Fibroblast of peridontal ligament (primary cell): ENCODE data around the gene EMILIN2.
"Not testable (repeated sequence)": the region's sequence is repeated elsewhere in the genome, so short reads cannot be mapped to it uniquely, and the experiment has no call there.

Experiments used
- DNase-seq: peaks from one replicate; pipeline ENCODE4 v3.0.0-alpha.2; 2010; ENCODE audit errors: extremely low read depth

The EMILIN2 gene

DNA sequence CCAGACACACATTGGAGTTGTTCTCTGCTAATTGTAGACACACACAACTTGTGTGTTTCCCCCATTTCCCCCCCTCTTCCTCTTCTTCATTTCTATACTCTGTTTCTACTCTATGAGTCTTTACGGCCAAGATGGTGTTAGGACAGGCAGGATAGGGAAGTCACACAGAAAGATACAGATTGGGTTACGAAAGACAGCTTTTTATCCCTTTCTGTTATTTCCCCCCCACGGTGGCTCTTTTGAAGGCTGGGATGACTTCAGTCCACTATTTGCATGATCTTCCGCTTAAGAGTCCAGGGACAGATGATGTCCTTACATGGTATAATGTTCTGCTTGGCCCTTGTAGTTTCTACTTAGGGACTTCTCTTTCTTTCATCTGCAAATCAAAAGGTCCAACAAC is 1.6 kb upstream of the EMILIN2 start:
- no peak for DNase-seq

DNA sequence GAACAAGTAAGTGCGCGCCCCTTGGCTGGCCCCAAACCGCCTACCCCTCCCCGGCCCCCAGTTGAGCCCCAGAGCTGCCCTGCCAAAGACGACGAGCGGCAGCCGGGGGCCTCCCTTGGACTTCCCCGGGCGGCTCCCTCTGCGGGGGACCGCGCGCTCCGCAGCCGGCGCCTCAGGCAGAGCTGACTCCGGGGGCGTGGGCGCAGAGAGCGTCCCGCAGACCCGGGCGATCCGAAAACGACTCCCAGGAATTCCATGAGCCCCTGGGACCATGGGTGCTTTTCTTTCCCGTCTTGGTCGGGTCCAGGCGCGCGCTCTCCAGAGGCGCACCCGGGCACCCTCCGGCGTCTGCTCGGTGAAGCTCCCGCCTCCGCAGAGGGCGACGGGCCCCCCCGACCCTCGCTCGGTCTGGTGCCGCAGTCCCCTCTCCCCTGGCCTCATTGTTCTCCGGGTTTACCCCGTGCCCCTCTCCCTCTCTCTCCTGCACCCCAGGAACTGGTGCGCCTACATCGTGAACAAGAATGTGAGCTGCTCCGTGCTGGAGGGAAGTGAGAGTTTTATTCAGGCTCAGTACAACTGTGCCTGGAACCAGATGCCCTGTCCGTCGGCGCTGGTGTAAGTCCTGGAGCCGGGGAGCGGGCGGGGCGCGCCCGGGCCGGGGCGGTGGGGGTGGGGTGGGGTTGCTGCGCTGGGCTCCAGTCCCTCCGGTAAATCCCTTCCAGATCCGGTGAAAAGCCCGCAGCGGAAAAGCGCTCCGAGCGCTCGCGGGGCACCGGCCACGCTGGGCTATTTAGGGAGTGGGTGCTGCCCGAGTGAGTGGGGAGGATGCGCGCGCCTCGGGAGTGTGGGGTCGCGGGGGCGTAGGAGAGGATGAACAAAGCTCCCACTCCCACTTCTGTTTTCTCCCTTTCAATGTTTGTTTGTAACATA is 776 bp downstream of the EMILIN2 start:
- DNase-seq: peak; percentile 26

DNA sequence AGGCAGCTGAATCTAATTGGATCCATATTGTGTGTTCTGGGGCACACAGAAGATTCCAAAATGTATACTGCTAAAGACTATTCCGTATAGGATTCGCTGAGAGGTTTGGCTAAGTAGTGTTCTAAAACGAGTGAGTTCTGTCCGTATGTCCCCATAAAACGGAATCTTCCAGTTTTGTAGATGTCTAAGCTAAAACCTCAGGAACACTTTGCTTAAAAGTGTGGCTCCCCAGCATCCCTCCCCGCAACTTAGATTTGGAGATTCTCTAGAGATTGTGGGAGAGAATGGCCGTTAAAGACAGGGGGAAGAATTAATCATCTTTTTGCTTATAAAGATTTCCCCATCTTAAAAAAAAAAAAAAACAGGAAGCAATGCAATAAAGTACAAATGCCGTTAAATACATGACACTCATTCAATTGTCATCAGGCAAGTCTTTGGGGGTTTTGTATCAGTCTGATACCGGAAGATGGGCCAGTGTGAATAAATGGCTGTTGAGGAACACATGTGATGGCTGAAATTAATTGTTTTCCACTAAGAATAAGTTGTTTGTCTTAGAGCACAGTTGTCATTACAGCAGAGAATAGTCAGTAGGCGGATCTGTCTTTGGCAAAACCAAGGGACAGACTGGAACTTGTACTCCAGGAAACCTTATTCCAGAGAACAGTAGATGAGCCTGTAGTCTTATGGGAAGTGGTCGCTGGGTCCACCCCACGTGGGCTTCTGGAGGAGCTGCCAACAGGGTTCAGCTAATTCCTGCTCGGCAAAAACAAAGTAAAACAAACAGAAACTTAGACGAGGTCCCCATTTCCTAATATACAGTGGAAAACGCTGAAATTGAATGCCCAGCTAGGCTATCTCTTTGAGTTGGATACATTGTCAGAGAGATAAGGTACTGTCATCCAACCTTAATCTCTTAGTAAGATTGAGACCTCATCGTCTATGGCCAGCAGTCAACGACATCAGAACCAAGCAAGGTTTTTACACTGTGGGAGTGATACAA is 1.7 kb downstream of the EMILIN2 start:
- peak; percentile 16 for DNase-seq

DNA sequence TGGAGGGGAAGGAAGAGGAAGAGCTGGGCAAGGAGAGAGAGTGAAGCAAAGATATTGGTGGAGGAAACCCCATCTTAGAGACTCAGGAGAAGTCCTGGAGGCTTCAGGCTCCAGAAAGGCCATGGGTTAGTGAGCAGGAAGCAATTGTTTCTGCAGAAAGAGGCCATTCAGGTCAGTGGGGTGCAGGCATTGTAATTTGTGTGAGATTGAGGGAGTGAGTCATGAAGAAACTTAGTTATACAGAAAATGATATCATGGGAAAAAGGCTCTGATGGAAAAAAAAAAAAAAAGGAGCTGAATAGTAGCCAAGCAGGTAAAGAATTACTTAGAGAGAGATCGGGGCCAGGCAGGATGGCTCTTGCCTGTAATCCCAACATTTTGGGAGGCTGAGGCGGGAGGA is 4.0 kb downstream of the EMILIN2 start:
- DNase-seq: no peak

DNA sequence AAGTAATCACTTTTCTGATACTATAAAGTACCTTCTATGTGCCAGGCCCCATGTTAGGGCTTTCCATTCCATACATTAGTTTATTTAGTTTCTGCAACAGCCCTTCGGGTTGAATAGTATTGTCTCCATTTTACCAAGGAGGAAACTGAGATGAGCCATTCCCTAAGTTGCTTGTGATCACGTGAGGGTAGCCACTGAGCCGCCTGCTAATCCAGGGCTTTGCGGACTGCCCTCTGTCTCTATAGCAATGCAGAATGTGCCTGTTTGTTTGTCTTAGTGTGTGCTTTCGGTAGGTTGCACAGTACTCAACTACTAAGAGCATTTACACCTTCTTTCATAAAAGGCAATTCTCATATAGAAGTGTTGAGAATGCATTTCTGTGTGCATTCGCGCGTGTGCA is 5.0 kb downstream of the EMILIN2 start:
- no peak for DNase-seq

DNA sequence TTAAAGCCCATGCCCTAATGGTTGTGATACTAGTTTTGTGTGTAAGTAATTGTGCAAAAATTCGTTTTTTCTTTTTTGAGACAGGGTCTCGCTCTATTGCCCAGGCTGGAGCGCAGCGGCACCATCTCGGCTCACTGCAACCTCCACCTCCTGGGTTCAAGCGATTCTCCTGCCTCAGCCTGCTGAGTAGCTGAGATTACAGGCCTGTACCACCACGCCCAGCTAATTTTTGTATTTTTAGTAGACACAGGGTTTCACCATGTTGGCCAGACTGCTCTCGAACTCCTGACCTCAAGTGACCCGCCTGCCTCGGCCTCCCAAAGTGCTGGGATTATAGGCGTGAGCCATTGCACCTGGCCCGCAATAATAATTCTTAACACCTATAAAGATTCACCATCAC is 5.7 kb downstream of the EMILIN2 start:
- not testable (repeated sequence) for DNase-seq

DNA sequence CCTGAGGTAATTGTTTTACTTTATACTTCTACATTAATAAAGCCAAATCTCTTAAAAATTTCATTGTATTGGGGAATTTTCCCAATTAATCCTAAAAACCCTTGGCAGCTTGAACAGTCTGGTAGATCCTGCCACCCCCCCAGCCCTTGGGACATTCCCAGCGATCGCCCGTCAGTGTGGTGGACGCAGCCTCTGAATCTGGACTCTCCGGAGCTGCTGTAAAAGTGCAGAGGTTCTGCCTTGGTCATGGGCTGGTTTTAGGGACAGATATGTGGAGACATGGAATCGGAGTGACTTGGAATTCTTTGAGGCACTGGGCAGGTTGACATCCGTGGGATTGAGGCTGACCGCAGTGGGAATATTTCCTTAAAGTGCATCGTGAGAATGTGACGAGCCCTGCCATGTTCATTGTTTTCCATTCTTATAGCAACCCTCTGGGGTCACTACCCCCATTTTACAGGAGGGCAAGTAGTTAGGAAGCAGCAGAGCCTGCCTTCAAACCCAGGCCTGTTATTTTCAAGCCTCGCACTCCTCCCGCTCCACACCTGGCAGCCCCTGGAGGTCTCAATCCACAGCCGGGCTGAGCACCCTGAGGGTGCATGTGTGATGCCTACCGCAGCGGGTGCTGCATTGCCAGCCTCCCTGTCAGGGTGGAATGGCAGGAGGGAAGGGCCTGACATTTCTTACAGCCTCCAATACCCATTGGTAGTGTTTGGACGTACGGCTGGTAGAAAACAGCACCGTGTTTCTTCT is 6.5 kb downstream of the EMILIN2 start:
- no peak for DNase-seq

DNA sequence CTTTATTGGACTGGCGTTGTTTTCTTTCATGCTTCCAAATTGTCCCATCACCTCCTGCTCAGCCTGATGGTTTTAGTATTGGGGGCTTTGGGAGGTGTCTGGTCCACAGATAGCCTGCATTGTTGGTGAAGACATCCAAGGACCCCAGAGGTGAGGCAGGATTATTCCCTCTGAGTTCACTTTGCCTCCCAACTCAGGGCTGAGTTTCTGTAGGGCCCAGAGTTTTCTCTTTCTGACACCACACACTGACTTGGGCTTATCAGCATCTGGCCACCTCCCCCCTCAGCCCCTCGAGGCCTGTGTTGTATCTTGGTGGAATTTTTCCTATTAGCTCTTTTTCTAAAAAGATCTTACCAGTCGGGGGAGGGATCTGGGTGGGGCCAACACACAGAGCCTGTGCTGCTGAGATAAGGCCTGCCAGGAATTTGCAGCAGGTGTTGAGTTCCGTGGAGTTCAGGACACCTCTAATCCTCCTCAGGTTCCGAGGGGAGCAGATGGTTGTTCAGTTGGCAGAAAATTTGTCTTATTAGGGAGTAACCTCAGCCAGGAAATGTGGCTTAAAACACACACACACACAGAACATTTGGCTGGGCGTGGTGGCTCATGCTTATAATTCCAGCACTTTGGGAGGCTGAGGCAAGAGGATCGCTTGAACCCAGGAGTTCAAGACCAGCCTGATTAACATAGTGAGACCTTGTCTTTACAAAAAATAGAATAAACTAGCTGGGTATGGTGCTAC is 7.3 kb downstream of the EMILIN2 start:
- no peak for DNase-seq

DNA sequence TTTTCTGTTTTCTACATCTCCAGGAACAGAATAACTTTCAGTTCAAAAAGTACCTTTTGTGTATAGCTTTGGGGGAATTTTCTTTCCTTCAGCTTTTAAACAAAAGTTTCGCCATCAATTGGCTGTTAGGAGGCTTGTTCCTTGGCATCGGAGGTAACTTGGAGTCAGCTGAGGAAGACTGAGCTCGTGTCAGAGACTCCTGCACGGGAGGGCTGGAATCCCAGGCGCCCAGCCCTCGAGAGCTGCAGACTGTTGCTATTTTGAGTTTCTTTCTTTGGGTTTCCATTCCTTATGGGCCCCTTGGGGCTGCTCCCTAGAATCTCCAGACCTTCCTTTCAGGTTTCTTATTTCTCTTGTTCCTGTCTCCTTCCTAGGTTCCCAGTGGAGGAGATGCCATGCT is 8.1 kb downstream of the EMILIN2 start:
- peak; percentile 32 for DNase-seq

DNA sequence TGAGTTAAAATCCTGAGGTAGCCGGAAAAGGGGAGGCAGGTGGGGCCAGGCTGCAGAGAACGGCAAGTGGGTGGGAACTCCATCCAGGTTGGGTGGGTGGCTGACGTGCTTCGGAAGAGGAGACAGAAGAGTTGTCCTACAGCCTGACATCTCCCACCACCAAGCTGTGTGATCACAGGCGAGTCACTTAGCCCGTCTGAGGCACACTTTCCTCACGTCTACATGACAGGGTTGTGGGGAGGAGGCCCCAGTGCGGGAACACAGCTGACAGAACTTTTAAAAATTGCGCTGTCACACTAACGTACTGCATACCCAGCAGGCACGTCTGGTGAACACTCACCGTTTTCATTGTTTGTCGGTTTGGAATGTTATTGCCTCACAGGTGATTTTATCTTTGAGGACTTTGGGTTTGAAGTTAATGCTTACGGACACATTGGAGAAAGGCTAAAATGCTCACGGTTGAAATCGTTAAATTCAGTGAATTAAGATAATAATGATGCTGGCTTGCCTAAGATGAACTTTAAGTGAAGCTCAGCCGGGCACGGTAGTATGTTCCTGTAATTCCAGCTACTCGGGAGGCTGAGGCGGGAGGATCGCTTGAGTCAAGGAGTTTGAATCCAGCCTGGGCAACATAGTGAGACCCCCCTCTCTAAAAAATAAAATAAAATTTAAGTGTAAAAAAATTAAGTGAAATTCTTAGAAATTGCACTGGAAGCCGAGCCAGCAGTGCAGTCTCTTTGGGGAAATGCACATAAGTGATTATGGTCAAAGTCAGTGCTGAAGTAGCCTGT is 8.9 kb downstream of the EMILIN2 start:
- no peak for DNase-seq

DNA sequence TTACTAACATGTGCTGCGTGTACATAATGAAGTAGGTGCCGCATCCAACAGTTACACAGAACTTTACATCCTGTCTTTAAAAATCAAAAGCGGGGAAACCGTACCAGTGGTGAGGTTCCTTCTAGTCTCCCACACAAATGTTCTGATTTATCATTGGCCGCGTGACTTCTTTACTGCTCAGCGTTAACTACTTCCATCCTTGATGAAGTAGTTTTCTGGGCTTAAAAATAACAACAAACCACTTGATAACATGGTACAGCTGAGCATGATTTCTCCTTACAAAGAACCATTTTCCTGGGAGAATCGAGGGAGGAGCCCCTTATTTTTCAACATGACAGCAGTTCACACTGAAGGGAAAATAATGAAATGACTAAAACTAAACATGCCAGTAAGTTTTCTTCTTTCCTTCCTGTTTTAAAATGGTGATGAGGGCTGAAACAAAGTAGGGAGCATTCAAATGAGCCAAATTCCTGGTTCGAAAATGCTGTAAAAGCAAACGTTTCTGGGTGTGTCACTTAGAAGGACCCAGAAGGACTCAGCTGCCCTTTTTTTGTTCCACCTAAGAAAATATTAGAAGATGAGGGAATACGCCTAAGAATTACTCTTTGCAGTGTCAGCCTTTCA is 9.9 kb downstream of the EMILIN2 start:
- DNase-seq: peak; percentile 22

DNA sequence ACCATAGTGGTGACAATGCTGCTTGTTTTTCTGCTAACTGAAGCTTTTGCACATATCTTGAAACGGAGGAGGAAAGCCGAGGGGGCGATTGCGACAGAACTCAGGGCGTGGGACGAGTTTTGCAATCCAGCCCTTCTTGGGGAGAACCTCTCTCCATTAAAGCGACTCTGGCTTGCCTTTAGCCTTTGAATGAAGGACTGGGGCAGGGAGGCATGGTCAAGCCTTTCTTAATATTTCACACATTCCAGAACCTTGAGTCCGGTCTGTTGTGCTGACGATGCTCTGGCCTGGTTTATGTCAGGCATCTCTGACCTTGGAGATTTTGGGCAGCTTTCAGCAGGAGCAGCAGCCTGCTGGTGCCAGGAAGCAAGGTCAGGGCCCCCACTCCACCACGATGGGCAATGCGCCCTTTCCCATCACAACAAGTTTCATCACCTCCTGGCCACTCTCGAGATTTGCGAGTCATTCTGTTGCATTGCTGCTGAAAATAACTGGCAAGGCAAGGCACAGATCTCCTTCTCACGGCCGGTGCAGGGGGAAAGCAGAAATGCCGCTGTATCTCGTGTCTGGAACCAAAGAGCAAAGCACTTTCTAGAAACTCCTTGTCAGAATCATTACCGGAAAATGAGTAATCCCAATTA is 10.8 kb downstream of the EMILIN2 start:
- peak; percentile 86 for DNase-seq

DNA sequence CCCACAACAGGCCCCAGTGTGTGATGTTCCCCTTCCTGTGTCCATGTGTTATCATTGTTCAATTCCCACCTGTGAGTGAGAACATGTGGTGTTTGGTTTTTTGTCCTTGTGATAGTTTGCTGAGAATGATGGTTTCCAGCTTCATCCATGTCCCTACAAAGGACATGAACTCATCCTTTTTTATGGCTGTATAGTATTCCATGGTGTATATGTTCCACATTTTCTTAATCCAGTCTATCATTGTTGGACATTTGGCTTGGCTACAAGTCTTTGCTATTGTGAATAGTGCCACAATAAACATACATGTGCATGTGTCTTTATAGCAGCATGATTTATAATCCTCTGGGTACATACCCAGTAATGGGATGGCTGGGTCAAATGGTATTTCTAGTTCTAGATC is 13.6 kb downstream of the EMILIN2 start:
- not testable (repeated sequence) for DNase-seq

DNA sequence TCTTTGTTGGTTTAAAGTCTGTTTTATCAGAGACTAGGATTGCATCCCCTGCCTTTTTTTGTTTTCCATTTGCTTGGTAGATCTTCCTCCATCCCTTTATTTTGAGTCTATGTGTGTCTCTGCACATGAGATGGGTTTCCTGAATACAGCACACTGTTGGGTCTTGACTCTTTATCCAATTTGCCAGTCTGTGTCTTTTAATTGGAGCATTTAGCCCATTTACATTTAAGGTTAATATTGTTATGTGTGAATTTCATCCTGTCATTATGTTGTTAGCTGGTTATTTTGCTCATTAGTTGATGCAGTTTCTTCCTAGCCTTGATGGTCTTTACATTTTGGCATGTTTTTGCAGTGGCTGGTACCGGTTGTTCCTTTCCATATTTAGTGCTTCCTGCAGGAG is 17.2 kb downstream of the EMILIN2 start:
- not testable (repeated sequence) for DNase-seq

DNA sequence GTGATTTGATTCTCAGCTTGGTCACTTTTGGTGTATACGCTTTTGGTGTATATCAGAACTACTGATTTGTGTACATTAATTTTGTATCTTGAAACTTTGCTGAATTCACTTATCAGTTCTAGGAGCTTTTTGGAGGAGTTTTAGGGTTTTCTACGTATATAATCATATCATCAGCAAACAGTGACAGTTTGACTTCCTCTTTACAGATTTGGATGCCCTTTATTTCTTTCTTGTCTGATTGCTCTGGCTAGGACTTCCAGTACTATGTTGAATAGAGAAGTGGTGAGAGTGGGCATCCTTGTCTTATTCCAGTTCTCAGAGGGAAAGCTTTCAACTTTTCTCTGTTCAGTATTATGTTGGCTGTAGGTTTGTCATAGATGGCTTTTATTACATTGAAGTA is 19.7 kb downstream of the EMILIN2 start:
- not testable (repeated sequence) for DNase-seq

DNA sequence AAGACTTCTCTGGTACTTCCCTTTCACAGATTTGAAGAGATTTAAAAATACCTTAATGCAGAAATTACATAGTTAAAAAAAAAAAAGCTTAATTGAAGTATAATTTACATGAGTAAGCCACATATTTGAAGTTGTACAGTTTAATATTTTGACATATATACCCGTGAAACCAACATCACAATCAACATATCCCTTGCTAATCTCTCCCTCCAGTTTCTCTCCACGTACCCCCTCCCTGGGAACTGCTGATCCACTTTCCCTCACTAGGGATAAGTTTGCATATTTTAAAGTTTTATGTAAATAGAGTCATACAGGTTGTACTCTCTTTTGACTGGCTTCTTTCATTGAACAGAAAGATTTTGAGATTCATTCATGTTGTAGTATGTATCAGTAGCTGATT is 22.4 kb downstream of the EMILIN2 start:
- no peak for DNase-seq

DNA sequence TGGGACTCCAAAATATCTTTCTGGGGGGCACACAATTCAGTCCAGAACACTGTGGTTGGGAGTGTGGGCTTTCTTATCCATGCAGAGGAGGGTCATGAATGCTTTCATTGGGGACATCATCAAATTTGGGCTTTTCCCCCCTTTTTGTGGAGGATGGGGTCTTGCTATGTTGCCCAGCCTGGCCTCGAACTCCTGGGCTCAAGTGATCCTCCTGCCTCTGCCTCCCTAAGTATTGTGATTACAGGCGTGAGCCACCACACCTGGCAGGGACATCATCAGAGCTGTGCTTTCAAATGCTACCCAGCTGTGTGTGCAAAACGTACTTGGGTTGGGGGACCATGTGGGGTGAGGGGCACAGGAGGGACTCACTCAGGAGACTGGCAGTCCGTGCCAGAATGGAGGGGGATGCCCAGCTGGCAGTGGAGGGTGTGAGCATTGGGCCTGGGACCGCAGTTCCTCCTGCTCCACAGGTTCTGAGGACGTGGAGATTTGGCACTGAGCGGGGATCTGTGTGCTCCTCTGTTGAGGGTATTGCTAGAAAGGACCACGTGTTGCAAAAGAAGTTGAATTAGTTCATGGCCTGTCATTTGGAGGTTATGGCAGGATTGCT is 24.4 kb downstream of the EMILIN2 start:
- DNase-seq: no peak

DNA sequence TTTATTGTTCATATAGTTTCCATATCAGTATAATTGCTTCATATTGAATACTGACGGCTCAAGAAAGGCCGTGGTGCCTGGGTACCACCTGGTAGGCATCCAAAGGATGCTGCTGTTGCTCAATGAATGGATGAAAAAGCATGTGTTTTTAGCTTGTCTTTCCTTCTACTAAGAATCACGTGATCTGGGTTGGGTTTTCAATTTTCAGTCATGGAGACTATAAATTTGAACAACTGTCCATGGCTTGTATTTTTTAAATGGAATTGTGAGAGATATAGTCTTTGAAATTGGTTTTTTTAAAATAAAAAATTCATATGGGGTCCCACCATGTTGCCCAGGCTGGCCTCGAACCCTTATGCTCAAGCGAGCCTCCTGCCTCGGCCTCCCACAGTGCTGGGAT is 25.3 kb downstream of the EMILIN2 start:
- no peak for DNase-seq

DNA sequence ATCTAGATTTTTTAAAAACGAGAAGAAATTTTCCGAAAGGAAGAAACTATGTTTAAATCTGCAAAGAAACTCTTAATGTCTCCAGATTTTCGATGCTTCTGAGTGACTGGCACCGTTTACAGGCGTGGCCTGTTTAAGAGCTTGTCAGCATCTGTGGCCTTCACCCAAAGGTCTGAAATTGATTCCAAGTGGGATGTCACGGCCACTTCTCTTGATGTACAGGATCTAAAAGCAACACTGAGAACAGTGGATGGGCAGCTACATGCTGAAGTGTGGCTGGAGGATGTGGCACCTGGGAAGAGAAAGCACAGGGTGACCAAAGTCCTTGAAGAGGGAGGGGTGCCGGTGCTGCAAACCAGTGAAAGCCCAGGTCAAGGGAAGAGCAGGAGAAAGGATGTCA is 28.0 kb downstream of the EMILIN2 start:
- no peak for DNase-seq
